Forelimb muscle (tissue), 1 donor: ENCODE results near the gene PPP6R3. TPM values are rescaled to one million over a fixed set of nuclear protein-coding genes. Genes with fewer than 3 reads are reported as not detected.

Experiments
- DNase-seq: peaks from one replicate; pipeline ENCODE4 v3.0.0-alpha.2; 2013; ENCODE audit warnings: low read depth
- polyA plus RNA-seq: library from polyadenylated mRNA; unstranded; fragments of 120-200 nt; gene quantifications from one replicate; pipeline ENCODE4 v1.2.1, GENCODE V29; 2013; ENCODE audit not compliant: insufficient read length

PPP6R3 gene
- polyA plus RNA-seq, 1 donor = 61.9 TPM

DNA sequence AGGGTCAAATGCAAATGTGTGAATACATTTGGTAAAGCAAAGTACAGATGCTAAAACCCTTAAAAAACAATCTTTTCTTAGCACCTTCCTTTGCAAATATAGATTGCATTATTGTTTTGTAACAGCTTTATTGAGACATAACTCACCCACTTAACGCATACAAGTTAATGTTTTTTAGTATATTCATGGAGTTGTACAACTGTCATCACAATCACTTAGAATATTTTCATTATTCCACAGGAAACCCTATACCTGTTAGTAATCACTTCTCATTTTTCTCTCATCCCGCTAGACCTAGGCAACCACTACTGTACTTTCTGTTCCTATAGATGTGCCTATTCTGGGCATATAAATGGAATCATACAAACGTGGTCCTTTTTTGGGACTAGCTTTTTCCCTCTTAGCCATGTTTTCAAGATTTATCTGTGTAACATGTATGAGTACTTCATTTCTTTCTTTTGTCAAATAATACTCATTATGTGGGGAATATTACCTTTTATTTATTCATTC is 34.7 kb downstream of the PPP6R3 start:
- no peak for DNase-seq

- no peak for DNase-seq
Measured at GRCh38 chr11:68495872-68496271, 35.3 kb downstream of the PPP6R3 start.

GRCh38 chr11:68497761-68498160 is 37.2 kb downstream of the PPP6R3 start:
- DNase-seq = no peak

- DNase-seq = no peak
Measured at GRCh38 chr11:68498321-68498720, 37.8 kb downstream of the PPP6R3 start.

DNA sequence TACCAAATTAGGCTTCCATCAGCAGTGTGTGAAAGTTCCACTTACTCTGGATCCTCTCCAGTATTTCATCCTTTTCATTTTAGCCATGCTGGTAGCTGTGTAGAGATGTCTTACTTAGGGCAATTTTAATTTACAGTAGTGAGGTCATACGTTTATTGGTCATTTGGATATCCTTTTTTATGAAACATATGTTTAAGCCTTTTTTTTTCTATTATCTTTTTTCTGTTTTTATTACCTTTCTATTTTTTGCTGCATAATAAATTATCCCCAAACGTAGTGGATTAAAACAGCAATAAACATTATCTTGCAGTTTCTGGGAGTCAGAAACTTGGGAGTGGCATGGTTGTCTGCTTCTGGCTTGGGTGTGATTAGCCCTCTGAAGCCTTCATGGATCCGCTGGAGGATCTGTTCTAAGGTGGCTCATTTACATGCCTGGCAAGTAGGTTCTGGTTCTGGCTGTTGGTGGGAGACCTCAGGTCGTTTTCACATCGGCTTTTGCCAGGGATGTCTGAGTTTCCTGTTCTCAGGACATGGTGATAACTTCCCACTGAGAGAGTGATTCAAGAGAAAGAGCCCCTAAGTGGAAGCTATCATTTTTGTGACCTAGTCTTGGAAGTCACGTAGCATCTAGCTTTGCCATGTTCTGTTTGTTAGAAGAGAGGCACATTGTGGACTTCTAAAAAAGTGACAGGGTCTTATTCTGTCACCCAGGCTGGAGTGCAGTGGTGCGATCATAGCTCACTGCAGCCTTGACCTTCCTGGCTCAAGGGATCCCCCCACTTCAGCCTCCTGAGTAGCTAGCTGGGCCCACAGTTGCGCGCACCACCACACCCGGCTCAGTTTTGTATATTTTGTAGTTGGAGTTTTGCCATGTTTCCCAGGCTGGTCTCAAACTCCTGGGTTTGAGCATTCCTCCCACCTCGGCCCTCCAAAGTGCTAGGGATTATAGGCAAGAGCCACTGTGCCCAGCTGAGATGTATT is 38.6 kb downstream of the PPP6R3 start:
- no peak for DNase-seq

- no peak for DNase-seq
Measured at GRCh38 chr11:68500206-68500605, 39.7 kb downstream of the PPP6R3 start.

- no peak for DNase-seq
Measured at GRCh38 chr11:68501813-68502212, 41.3 kb downstream of the PPP6R3 start.

GRCh38 chr11:68503251-68503687 is 42.7 kb downstream of the PPP6R3 start:
- no peak for DNase-seq

GRCh38 chr11:68503792-68504191 is 43.2 kb downstream of the PPP6R3 start:
- no peak for DNase-seq

DNA sequence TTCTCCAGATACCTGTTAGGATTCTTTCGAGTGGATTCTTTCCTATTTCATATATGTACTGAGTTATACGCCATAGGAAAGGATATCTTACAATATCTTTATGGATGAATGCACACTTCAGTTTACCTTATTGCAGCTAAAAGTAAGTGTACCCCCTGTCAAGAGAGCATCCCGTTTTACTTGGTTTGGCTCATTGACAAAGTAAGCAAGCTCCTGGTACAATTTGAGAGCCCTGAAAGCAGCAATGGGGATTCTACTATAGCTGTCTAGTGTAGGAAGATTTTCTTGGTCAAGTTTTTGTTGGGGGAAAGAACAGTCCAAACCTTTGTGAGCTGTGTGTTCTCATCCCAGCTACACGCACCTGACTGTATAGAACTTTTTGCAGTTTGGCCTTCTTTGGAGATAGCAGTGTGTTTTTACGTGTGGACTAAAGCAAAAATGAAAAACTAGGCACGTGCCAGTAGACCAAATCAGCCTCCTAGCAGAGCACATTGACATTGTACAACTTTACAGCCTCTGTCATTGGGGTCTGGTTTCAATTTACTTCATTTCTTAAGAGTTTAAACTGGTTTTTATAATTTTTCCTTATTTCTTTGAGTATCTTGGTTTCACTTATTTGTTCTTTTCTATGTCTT is 44.0 kb downstream of the PPP6R3 start:
- DNase-seq = no peak

GRCh38 chr11:68505596-68505995 is 45.0 kb downstream of the PPP6R3 start:
- DNase-seq = no peak

DNA sequence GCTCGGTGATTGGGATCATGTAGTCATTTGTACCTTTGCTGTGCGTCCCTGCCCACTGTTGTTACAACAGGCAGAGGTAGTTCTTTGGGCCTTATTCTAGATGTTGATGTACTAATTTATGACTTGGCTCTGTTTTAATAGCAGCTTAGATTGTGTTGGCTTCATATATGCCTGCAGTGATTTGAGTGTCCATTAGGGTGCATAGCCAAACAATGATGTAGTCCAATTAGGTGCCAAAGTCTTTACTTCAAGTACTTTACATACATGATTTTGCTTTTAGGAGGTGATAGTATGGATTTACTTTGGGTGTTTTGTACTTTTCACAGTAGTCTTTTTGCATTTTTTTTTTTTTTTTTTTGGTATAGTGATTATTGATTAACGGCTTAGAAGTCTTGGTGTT is 46.4 kb downstream of the PPP6R3 start:
- no peak for DNase-seq

GRCh38 chr11:68508425-68508824 is 47.9 kb downstream of the PPP6R3 start:
- no peak for DNase-seq

- no peak for DNase-seq
Measured at GRCh38 chr11:68509066-68509465, 48.5 kb downstream of the PPP6R3 start.

DNA sequence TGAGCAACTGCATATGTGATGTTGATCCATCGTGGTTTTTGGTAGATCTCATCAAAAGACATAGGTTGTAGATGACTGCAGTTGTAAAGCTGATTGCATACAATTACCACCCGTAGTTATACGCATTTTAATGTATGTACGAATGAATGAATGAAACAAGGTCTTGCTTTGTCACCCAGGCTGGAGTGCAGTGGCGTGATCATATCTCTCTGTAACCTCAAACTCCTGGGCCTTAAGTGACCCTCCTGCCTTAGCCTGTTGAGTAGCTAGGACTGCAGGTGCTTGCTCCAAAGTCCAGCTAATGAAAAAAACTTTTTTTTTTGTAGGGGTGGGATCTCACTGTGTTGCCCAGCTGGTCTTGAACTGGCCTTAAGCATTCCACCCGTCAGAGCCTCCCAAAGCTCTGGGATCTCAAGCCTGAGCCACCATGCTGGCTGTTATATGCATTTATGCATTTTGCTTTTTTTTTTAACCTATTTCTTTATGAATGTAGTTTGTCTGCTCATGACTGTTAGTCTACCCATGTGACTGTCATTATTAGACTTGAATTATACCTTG is 53.5 kb downstream of the PPP6R3 start:
- no peak for DNase-seq

- DNase-seq = no peak
Measured at GRCh38 chr11:68517121-68517741, 56.7 kb downstream of the PPP6R3 start.

DNA sequence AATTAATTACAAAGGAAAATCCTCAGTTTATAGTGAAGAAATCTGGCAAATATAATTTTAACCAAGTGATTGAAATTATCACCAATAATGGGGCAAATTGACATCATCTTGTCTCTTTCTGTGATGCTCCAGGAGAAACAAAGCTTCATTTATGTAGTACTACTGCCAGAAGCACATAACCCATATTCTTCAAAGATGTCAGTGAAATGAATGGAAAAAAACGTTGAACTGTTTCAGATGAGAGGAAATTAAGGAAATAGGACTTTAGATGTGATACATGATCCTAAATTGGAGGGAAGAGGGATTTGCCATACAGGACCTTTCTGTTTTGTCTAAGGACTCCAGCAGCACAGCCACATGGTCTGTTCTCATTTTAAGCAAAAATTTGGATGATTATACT is 57.6 kb downstream of the PPP6R3 start:
- no peak for DNase-seq

GRCh38 chr11:68521969-68522652 is 61.6 kb downstream of the PPP6R3 start:
- no peak for DNase-seq

DNA sequence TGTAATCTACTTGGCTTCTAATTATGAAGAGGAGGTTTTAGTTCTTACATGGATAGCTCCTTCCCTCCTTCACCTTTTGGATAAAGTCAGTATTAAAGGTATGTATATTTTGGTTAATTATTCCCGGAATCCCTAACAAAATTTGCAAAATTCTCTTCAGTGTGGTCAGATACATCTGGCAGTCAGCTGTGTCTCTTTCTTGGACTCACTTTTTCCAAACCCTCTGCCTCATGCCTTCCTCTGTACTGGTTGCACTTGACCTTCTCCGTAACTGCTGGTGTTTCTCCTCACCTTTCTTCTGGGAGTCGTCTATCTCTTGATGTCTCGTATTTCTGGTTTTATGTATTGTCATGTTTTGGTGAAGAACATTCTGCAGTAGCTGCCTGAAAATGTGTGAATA is 62.5 kb downstream of the PPP6R3 start:
- DNase-seq = no peak

GRCh38 chr11:68523743-68524142 is 63.2 kb downstream of the PPP6R3 start:
- no peak for DNase-seq

- DNase-seq = no peak
Measured at GRCh38 chr11:68524213-68524612, 63.7 kb downstream of the PPP6R3 start.
